ENCODE data around the gene HSPA12B.

Gene HSPA12B

DNA sequence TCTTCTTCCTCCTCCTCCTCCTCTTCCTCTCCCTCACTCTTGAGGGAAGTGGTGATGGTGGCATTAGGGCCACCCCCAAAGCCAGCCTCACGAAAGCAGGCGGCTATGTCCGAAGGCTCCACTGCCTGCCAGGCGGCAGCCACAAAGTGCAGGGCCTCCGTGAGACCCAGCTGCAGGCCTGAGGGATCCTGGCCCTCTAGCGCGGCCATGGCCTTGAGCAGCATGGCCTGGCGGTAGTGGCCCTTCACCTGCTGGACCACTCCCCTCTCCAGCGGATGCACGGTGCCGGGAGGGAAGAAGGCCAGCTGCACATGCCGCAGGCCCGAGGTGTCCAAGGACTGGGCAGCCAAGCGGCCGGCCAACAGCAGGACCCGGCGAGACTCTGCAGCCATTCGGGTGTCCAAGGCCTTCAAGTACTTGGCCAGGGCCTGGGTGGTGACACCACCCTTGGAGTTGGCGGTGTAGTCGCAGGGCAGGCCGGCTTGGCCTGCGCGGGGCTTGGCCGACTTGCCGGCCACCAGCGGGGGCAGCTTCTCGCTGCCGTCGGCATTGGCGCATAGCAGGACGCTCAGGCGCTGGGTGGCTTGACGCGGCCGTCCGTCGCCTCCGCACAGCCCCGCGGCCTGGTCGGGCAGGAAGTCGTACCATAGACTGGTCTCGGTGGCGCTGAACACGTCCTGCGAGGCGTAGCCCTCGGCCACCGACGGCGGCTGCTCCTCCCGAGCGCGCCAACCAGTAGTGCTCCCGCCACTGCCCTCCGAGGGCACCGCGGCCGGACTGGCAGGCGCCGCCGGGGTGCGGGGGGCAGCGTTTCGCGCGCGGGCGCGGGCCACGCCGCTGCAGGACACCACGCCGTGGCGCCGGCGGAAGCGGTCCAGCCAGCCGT, 53.0 kb downstream of the HSPA12B start:
- TF ChIP-seq EGR1 (IDR thresholded peaks at IDR 0.05) (no peak), YY1 (IDR thresholded peaks at IDR 0.05; ENCODE audit: low read depth) (no peak), TEAD4 (IDR thresholded peaks at IDR 0.05) (no peak), TAF1 (IDR thresholded peaks at IDR 0.05; ENCODE audit: low read depth) (no peak), TCF12 (IDR thresholded peaks at IDR 0.05; ENCODE audit: low read depth) (no peak), EP300 (IDR thresholded peaks at IDR 0.05; ENCODE audit: borderline replicate concordance) (no peak), RAD21 (IDR thresholded peaks at IDR 0.05; ENCODE audit: low read depth) (no peak), CREB1 (IDR thresholded peaks at IDR 0.05; ENCODE audit: low read depth) (no peak), NFIC (IDR thresholded peaks at IDR 0.05) (no peak)
- TF ChIP-seq, protein P1, sequence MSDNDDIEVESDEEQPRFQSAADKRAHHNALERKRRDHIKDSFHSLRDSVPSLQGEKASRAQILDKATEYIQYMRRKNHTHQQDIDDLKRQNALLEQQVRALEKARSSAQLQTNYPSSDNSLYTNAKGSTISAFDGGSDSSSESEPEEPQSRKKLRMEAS (IDR thresholded peaks at IDR 0.05): no peak
- TF ChIP-seq, protein P2, sequence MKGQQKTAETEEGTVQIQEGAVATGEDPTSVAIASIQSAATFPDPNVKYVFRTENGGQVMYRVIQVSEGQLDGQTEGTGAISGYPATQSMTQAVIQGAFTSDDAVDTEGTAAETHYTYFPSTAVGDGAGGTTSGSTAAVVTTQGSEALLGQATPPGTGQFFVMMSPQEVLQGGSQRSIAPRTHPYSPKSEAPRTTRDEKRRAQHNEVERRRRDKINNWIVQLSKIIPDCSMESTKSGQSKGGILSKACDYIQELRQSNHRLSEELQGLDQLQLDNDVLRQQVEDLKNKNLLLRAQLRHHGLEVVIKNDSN (IDR thresholded peaks at IDR 0.05): no peak
- TF ChIP-seq, protein P3, sequence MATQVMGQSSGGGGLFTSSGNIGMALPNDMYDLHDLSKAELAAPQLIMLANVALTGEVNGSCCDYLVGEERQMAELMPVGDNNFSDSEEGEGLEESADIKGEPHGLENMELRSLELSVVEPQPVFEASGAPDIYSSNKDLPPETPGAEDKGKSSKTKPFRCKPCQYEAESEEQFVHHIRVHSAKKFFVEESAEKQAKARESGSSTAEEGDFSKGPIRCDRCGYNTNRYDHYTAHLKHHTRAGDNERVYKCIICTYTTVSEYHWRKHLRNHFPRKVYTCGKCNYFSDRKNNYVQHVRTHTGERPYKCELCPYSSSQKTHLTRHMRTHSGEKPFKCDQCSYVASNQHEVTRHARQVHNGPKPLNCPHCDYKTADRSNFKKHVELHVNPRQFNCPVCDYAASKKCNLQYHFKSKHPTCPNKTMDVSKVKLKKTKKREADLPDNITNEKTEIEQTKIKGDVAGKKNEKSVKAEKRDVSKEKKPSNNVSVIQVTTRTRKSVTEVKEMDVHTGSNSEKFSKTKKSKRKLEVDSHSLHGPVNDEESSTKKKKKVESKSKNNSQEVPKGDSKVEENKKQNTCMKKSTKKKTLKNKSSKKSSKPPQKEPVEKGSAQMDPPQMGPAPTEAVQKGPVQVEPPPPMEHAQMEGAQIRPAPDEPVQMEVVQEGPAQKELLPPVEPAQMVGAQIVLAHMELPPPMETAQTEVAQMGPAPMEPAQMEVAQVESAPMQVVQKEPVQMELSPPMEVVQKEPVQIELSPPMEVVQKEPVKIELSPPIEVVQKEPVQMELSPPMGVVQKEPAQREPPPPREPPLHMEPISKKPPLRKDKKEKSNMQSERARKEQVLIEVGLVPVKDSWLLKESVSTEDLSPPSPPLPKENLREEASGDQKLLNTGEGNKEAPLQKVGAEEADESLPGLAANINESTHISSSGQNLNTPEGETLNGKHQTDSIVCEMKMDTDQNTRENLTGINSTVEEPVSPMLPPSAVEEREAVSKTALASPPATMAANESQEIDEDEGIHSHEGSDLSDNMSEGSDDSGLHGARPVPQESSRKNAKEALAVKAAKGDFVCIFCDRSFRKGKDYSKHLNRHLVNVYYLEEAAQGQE (IDR thresholded peaks at IDR 0.05; ENCODE audit: low read depth): no peak

DNA sequence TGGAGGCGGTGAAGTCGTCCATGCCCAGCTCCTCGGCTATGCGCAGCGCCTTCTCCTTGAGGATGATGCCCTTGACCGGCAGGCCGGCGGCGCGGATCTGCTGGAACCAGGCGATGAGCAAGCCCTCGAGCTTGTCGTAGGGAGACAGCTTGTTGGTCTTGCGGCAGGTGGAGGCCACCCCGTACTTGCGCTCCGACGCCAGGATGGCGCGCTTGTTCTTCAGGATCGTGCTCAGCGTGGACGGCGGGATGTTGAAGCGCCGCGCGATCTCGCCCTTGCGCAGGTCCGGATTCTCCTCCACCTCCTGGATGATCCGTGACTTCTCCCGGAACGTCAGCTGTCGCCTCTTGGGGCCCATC, 53.6 kb downstream of the HSPA12B start:
- no peak for TF ChIP-seq TAF1 (IDR thresholded peaks at IDR 0.05; ENCODE audit: low read depth)
- TF ChIP-seq, protein P1 (IDR thresholded peaks at IDR 0.05): peak; percentile 79
- TF ChIP-seq TEAD4 (IDR thresholded peaks at IDR 0.05): no peak

DNA sequence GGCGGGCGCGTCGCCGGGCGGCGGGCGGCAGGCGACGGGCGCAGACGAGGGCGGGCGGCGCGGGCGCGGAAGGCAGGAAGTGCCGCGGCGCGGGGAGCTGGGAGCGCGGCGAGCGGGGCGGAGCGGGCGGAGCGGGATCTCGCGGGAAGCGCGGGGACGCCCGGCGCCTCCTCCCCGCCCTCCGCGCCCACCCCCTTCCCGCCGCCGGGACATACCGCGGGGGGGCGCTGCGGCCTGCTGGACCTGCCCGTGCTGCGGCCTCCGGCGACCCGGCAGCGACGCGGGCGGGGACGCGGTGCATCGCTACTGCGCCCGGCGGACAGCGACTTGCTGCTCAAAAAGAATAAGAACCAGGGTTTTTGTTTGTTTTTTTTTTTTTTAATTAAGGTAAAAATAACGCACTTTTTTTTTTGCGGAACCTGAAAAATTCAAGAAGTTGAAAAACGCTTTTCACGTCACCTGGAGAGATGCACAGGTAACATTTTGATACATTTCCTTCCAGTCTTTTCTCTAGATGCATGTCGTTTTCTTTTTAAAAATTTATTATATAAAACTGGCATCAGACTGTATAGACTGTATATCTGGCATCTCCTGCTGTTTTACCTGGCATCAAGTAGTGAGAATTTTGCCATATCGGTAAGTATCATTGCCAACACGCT, 54.3 kb downstream of the HSPA12B start, which contains the start of gene CENPB:
CENPB (minus strand) TSS at position 76 of the 659 bp plus-strand sequence. CDS start 257 bp downstream, outside the sequence.
- TF ChIP-seq CREB1 (IDR thresholded peaks at IDR 0.05; ENCODE audit: low read depth) (no peak), EGR1 (IDR thresholded peaks at IDR 0.05) (no peak), TEAD4 (IDR thresholded peaks at IDR 0.05) (peak; percentile 52), TAF1 (IDR thresholded peaks at IDR 0.05; ENCODE audit: low read depth) (peak; percentile 25; the same call in 1 of the 2 replicates), ZBTB7A (IDR thresholded peaks at IDR 0.05; ENCODE audit: low read depth) (no peak), EP300 (IDR thresholded peaks at IDR 0.05; ENCODE audit: borderline replicate concordance) (no peak), CEBPB (IDR thresholded peaks at IDR 0.05) (no peak), RAD21 (IDR thresholded peaks at IDR 0.05; ENCODE audit: low read depth) (peak; percentile 73)
- TF ChIP-seq, protein P1 (IDR thresholded peaks at IDR 0.05): peak; percentile 16; the same call in 1 of the 2 replicates
- TF ChIP-seq, protein P3 (IDR thresholded peaks at IDR 0.05; ENCODE audit: low read depth): peak; percentile 60
- TF ChIP-seq, protein P2 (IDR thresholded peaks at IDR 0.05): no peak

DNA sequence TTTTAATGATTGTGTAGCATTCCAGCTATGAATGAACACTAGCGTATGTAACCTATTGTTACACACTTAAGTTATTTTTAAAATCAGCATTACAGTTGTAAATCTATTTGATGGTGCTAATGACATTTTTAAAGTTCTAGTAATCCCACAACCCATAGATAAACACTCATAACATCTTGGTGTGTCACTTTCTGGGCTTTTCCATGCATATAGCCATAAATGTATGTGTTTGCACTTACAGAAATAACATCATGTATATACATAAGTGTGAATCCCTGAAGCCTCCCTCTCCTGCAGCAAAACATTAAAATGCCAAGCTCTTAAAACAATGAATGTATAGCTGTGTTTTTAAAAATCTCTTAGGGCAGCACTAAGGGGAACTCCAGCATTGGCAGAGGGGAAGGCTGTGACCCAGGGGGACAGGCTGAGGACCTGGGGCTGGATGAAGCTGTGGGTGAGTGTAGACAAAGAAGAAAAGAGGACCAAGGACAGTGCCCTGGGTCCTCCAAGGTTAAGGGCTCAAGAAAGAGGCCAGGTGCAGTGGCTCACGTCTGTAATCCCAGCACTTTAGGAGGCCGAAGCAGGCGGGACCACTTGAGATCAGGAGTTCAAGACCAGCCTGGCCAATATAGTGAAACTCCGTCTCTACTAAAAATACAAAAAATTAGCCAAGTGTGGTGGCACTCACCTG, 55.0 kb downstream of the HSPA12B start:
- no peak for TF ChIP-seq CREB1 (IDR thresholded peaks at IDR 0.05; ENCODE audit: low read depth)
- TF ChIP-seq, protein P3 (IDR thresholded peaks at IDR 0.05; ENCODE audit: low read depth): peak; percentile 53
